MCF 10A (cell line): ENCODE results near the gene TYW1. TPM values are rescaled to one million over a fixed set of nuclear protein-coding genes. Genes with fewer than 3 reads are reported as not detected.
"Not testable (repeated sequence)": the region's sequence is repeated elsewhere in the genome, so short reads cannot be mapped to it uniquely, and the experiment has no call there.

Source experiments
- Bru-seq: library from RNA; stranded (reverse); fragments of 400-500 nt; gene quantifications from one replicate; lab custom pipeline; 2021; lab: Mats Ljungman, UMichigan
- BruChase-seq, 2 experiments: library from RNA; stranded (reverse); fragments of 400-500 nt; gene quantifications; one replicate each; lab custom pipeline; 2021; lab: Mats Ljungman, UMichigan
- BruUV-seq: library from RNA; stranded (reverse); fragments of 400-500 nt; replicated peaks from 2 replicates; lab custom pipeline; 2021; lab: Mats Ljungman, UMichigan
- CTCF ChIA-PET: fragments of 300-600 bp; sonication (Branson Sonifier 250); formaldehyde crosslinking; extraction: SDS; loops from one replicate; lab custom pipeline; 2021; ENCODE audit warnings: antibody characterized with exemption, inconsistent platforms; lab: Yijun Ruan, JAX
- POLR2A ChIA-PET: fragments of 300-600, 350-650 bp; sonication (Branson Sonifier 250); formaldehyde crosslinking; extraction: SDS; loops from one replicate; lab custom pipeline; 2020; ENCODE audit warnings: antibody characterized with exemption, inconsistent platforms; lab: Yijun Ruan, JAX
- DNase-seq: peaks from one replicate; pipeline ENCODE4 v3.0.0-alpha.2; 2018; ENCODE audit not compliant: unreplicated experiment
- H3K27ac Mint-ChIP-seq: one replicate; pipeline ENCODE4 v1.8.0; 2022; ENCODE audit warnings: mild to moderate bottlenecking, low read depth, mixed read lengths; ENCODE audit not compliant: unreplicated experiment
- H3K27me3 Mint-ChIP-seq: one replicate; pipeline ENCODE4 v1.8.0; 2022; ENCODE audit warnings: mixed read lengths; ENCODE audit not compliant: insufficient read depth, unreplicated experiment
- H3K36me3 Mint-ChIP-seq: one replicate; pipeline ENCODE4 v1.8.0; 2022; ENCODE audit warnings: mild to moderate bottlenecking, moderate library complexity, mixed read lengths; ENCODE audit not compliant: insufficient read depth, unreplicated experiment
- H3K4me1 Mint-ChIP-seq: one replicate; pipeline ENCODE4 v1.8.0; 2022; ENCODE audit warnings: mixed read lengths; ENCODE audit not compliant: insufficient read depth, unreplicated experiment
- H3K4me3 Mint-ChIP-seq: one replicate; pipeline ENCODE4 v1.8.0; 2022; ENCODE audit warnings: mild to moderate bottlenecking, moderate library complexity, mixed read lengths; ENCODE audit not compliant: unreplicated experiment
- H3K9me3 Mint-ChIP-seq: one replicate; pipeline ENCODE4 v1.8.0; 2022; ENCODE audit warnings: mixed read lengths; ENCODE audit not compliant: unreplicated experiment
- CTCF ChIP-seq: fragments of 200-600 bp; IDR thresholded peaks from one replicate; pipeline ENCODE4 v1.8.0; 2022; ENCODE audit warnings: antibody characterized with exemption, mild to moderate bottlenecking; ENCODE audit not compliant: unreplicated experiment
- intact Hi-C: fragments of 100-400 bp; cut with micrococcal nuclease; formaldehyde crosslinking; loops from 2 replicates; pipeline ENCODE4 v1.14.1; 2022
- long read RNA-seq: library from polyadenylated mRNA; stranded (forward); transcript quantifications from one replicate; pipeline ENCODE4 v2.0.0, GENCODE V29; 2022
- total RNA-seq: library from RNA; stranded (reverse); gene quantifications from 2 replicates; pipeline ENCODE4 v1.2.3, GENCODE V29; 2022

Gene TYW1
- 17.4 and 19.2 TPM in 2 replicates for total RNA-seq
- percentile 70 among the genes with signal in this experiment for Bru-seq, nascent RNA
- BruChase-seq, experiment 1, labeled RNA remaining after a 6-hour chase: percentile 60 among the genes with signal in this experiment
- BruChase-seq, experiment 2, labeled RNA remaining after a 2-hour chase: percentile 61 among the genes with signal in this experiment
- long read RNA-seq, transcript TYW1-201 (16 exons, 3,348 nt): major isoform, 42 of 63 reads
- long read RNA-seq, partial matches to known transcripts: 10 of 63 reads
- long read RNA-seq, other reads (novel, unspliced or antisense): 9 of 63 reads

GRCh38 chr7:66996444-66997191, at the start of gene TYW1:
Gene TYW1, plus strand, starts transcription at chr7:66996833. Its CDS starts 146 bp downstream, at chr7:66996979.
- POLR2A ChIA-PET: interaction anchor here (0.7 to 4.3 kb wide), 14 partner anchors 10 to 503 kb away, joined by 3 to 45 read pairs (median 5); partner anchors contain the start of gene TMEM248
- CTCF ChIA-PET: interaction anchor here (0.6 kb wide), 1 partner anchor 962 kb away, joined by 4 read pairs; no protein-coding TSS in a partner anchor
- H3K4me1 Mint-ChIP-seq, H3K27me3 Mint-ChIP-seq, H3K9me3 Mint-ChIP-seq, BruUV-seq: not testable (repeated sequence)
- peaks cover 61% of the 10 kb centered on the region for H3K36me3 Mint-ChIP-seq
- intact Hi-C loops: loop anchor here (5.0 to 10.0 kb wide), 2 partner anchors 152 to 314 kb away; no protein-coding TSS in a partner anchor
- peak within 1 kb of the TSS; percentile 100 for H3K27ac Mint-ChIP-seq
- peak within 1 kb of the TSS; percentile 97 for H3K4me3 Mint-ChIP-seq
- DNase-seq: peak; percentile 98

GRCh38 chr7:66948480-66949109, 48.0 kb upstream of the TYW1 start:
- no TSS peak for BruUV-seq
- DNase-seq: no peak
- Mint-ChIP-seq H3K4me3 (no peak overlapping the region), H3K27me3 (no peaks in the 10 kb centered on the region), H3K9me3 (no peaks in the 10 kb centered on the region), H3K4me1 (peaks cover 30% of the 10 kb centered on the region), H3K36me3 (peaks cover 71% of the 10 kb centered on the region), H3K27ac (no peak overlapping the region)
- intact Hi-C loops: no loop called here
- CTCF ChIA-PET: interaction anchor here (0.9 kb wide), 1 partner anchor 49 kb away, joined by 3 read pairs; no protein-coding TSS in a partner anchor
- POLR2A ChIA-PET: no interaction called here
- no peak for TF ChIP-seq CTCF

GRCh38 chr7:66950311-66950710, 46.3 kb upstream of the TYW1 start:
- TF ChIP-seq CTCF: no peak
- Mint-ChIP-seq H3K27me3 (no peaks in the 10 kb centered on the region), H3K4me3 (no peak overlapping the region), H3K36me3 (peaks cover 72% of the 10 kb centered on the region), H3K27ac (peak overlapping the region; percentile 40), H3K4me1 (peaks cover 30% of the 10 kb centered on the region), H3K9me3 (no peaks in the 10 kb centered on the region)
- intact Hi-C loops: loop anchor here (10.0 kb wide), 1 partner anchor 106 kb away; no protein-coding TSS in a partner anchor
- CTCF ChIA-PET: interaction anchor here (1.0 to 1.8 kb wide), 6 partner anchors 9 to 115 kb away, joined by 3 to 6 read pairs (median 3); no protein-coding TSS in a partner anchor
- POLR2A ChIA-PET: interaction anchor here (0.9 to 2.9 kb wide), 6 partner anchors 10 to 106 kb away, joined by 3 to 11 read pairs (median 7); partner anchors contain the start of genes SBDS and TYW1
- no peak for DNase-seq
- BruUV-seq: no TSS peak

GRCh38 chr7:66950763-66951162, 45.9 kb upstream of the TYW1 start:
- peaks cover 30% of the 10 kb centered on the region for H3K4me1 Mint-ChIP-seq
- intact Hi-C loops: loop anchor here (10.0 kb wide), 1 partner anchor 106 kb away; no protein-coding TSS in a partner anchor
- no peaks in the 10 kb centered on the region for H3K9me3 Mint-ChIP-seq
- CTCF ChIA-PET: interaction anchor here (1.0 to 1.8 kb wide), 6 partner anchors 9 to 115 kb away, joined by 3 to 6 read pairs (median 3); no protein-coding TSS in a partner anchor
- no peak overlapping the region for H3K4me3 Mint-ChIP-seq
- H3K27ac Mint-ChIP-seq: peak overlapping the region; percentile 40
- POLR2A ChIA-PET: interaction anchor here (0.9 to 2.9 kb wide), 6 partner anchors 10 to 106 kb away, joined by 3 to 11 read pairs (median 7); partner anchors contain the start of genes SBDS and TYW1
- peak; percentile 73 for DNase-seq
- no peaks in the 10 kb centered on the region for H3K27me3 Mint-ChIP-seq
- peaks cover 72% of the 10 kb centered on the region for H3K36me3 Mint-ChIP-seq
- TF ChIP-seq CTCF: no peak
- TSS peak; percentile 10 for BruUV-seq
